SKM-1 (cell line): ENCODE measurements around the gene MS4A2.
"Not testable (repeated sequence)": the region's sequence is repeated elsewhere in the genome, so short reads cannot be mapped to it uniquely, and the experiment has no call there.

Experiments used
- DNase-seq: peaks from one replicate; lab custom pipeline; 2025; ENCODE audit not compliant: unreplicated experiment; lab: John Stamatoyannopoulos, UW

The MS4A2 gene

DNA sequence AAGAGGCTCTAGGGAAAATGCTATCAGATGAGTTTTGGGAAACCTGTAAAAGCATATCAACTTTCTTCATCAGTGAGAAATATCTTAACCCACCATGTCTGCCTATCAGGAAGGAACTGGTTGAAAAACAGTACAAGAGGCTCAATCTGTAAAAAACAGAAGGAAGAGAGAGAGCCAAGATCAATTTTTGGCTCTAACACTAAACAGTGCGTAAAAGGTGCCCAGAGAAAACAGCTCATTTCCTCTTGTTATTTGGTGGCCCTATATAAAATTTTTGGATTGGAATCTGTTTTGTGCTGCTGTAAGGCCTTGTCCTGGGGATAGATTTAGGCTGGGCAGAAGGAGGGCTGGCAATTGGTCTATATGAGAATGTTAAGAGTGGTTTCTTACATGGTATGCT lies 12.1 kb downstream of the MS4A2 start:
- no peak for DNase-seq

GRCh38 chr11:60101368-60101767 lies 12.9 kb downstream of the MS4A2 start:
- not testable (repeated sequence) for DNase-seq

DNA sequence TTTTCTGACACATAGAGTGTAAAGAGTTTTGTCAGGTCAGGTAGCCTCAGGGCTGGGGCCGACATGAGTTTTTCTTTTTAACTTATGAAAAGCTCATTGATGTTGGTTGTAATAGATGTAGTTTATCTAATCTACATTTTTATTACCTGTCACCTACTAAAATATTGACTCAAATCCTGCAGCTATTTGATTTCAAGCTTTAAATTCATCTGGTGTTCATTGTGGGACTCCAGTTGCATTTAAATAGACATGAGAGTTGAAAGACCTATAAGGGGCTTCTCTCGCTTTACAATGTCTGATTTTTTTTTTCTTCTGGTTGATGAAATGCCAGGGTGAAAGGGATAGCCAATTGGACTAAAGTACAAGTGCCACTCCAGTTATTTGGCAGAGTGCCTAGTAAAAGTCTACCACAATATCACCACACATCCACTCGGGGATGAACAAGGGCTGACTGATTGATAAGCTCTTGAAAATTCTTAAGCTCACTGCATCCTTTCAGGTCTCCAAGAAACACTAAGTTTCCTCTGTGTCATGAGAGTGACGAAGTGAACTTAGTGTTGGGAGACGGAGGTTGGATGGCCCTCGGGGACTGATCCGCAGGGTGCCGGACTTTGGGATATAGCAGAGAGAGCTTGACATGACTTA lies 16.1 kb downstream of the MS4A2 start:
- not testable (repeated sequence) for DNase-seq

- DNase-seq = not testable (repeated sequence)
These were observed 20.2 kb downstream of the MS4A2 start for GRCh38 chr11:60108631-60109030.

- no peak for DNase-seq
These were observed 23.3 kb downstream of the MS4A2 start for GRCh38 chr11:60111793-60112192.

- no peak for DNase-seq
These were observed 28.7 kb downstream of the MS4A2 start for GRCh38 chr11:60116996-60117790.

DNA sequence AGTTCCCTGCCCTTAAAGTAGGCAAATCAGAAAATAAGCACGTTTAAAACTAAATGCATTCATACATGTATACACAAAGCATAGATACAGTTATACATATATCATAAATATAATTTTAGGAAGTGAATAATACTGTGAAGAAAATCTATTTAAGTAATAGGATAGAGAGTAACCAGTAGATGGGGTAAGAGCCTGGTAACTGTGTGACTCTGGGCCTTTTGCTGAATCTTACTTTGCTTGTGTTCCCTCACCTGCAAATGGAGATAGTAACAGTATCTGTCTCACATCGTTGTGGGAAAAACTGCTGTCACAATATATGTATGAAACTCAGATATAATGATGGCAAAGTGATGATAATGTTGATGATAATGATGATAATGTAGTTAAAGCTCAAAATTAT lies 29.9 kb downstream of the MS4A2 start:
- DNase-seq = no peak

GRCh38 chr11:60119710-60120109 lies 31.2 kb downstream of the MS4A2 start:
- DNase-seq = peak; percentile 69

- no peak for DNase-seq
These were observed 32.8 kb downstream of the MS4A2 start for GRCh38 chr11:60121264-60121663.

GRCh38 chr11:60122414-60123036 lies 34.1 kb downstream of the MS4A2 start:
- DNase-seq = no peak

GRCh38 chr11:60124802-60125432 lies 36.5 kb downstream of the MS4A2 start:
- no peak for DNase-seq

DNA sequence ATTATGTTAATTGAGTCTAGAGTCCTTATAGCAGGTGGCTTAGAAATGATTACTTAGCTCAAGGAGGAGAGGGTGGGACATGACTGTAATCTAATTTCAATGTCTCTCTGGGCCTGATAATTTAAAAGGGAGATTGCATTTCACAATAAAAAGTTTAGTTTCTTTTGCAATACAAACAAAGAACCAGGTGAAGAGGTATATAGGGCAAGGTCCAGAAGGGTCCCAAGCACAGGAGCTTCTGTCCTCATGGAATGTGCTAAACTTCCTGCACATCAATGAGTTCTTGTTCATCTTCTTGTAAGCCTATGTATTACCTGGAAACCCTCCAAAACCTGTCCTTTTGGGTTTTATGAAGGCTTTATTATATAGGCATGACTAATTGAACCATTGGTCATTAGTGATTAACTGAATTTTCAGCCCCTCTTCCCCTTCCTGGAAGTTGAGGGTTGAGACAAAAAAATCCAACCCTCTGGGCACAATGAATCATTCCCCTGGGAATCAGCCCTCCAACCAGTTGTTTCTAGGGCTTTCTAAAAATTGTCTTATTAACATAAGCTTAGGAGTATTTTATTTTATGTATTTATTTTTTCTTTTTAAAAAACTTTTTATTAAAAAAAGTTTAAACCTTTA lies 37.6 kb downstream of the MS4A2 start:
- no peak for DNase-seq

GRCh38 chr11:60127311-60127811 lies 38.9 kb downstream of the MS4A2 start:
- DNase-seq = no peak

DNA sequence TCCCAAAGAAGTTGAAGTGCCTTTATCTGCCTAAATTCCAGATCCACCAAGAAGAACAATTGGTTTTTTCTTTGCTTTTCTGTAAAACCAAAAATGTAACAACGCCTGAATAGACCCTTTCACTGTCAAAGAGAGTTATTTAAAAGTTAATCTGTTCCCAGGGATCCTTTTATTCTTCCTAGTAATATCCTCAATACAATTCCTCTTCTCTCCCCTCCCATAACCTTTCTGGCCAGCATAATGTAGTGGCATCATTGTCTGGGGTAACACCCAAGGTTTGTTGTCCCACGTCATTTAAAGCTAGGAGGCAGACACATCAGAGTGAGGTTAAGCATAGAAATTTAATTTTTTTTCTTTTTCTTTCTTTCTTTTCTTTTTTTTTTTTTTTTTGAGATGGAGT lies 39.9 kb downstream of the MS4A2 start:
- DNase-seq = no peak

GRCh38 chr11:60128866-60129265 lies 40.4 kb downstream of the MS4A2 start:
- not testable (repeated sequence) for DNase-seq

DNA sequence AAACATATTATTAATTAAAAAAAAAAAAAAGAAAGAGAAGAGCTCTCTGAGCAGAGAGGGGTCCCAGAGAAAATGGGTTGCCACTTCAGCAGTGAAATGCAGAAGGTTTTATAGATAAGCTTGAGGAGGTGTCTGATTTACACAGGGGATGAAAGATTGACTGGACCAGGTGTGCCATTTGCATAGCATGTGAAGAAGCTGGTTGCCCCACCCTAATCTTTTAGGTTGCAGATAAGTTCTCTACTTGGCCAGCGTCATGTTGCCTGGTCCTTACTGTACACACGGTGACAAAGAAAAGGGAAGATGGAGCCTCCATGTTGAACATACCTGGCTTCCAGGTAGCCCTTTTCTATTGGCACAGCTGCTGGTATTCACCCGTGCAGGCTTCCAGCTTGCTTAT lies 41.4 kb downstream of the MS4A2 start:
- no peak for DNase-seq

GRCh38 chr11:60130496-60130895 lies 42.0 kb downstream of the MS4A2 start:
- peak; percentile 26 for DNase-seq

DNA sequence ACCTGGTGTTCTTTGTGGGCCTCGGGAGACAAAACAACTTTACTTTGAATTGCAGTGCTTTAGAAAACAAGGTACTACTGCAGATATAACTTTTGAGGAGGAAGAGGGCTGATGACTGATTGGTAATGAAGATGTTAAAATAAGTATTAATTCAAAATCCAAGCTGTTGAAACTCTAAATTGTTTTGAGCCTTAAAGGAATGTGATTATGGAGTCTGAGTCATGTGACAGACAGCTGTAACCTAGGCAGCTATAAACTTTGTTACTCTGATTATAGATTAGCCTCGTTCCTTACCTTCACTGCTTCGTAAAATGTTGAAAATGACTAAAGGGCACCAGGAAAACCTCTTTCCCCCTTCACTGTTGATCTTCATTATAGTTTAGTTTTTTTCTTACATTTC lies 43.4 kb downstream of the MS4A2 start:
- no peak for DNase-seq

DNA sequence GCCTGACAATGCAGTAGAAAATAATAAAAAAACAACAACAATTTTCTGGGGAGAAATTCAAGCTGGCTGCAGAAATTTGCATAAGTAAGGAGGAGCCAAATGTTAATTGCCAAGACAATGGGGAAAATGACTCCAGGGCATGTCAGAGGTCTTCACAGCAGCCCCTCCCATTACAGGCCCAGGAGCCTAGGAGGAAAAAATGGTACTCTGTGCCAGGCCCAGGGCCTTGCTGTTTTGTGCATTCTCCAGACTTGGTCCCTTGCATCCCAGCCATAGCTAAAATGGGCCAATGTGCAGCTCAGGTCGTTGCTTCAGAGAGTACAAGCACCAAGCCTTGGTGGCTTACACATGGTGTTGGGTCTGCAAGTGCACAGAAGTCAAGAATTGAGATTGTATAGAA lies 45.5 kb downstream of the MS4A2 start:
- no peak for DNase-seq

DNA sequence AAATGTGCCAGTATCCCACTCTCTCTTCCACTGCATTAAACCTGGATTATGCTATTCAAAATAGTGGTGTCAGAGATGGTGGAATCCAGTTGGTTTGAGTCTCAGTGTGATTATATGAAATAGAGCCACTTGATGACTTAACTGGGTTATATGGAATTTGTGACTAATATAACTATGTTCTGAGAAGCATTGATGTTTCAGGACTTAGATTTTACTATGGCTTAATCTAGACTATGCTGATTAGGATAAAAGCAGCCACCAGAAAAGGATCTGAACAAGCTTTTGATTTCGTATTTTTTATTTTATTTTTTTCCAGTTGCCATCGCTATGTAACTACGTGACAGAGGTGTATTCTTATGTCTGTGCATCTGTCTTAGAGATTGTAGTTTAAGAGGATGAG lies 55.3 kb downstream of the MS4A2 start:
- DNase-seq = no peak

GRCh38 chr11:60145677-60146076 lies 57.2 kb downstream of the MS4A2 start:
- DNase-seq = no peak
